B cell (primary cell): Measurements from ENCODE around the gene DLK2. TPM values are rescaled to one million over a fixed set of nuclear protein-coding genes. Genes with fewer than 3 reads are reported as not detected.
"Not testable (repeated sequence)": the region's sequence is repeated elsewhere in the genome, so short reads cannot be mapped to it uniquely, and the experiment has no call there.

Experiments
- ATAC-seq: fragments of 200-7000 bp; cut with Tn5 transposase; one replicate; pipeline ENCODE4 v1.10.0; 2021; ENCODE audit warnings: low read depth, mild to moderate bottlenecking, moderate number of reproducible peaks, moderate library complexity
- CTCF ChIA-PET: fragments of 350-600 bp; sonication (Branson Sonifier 250); formaldehyde crosslinking; loops from one replicate; lab custom pipeline; 2021; ENCODE audit warnings: antibody characterized with exemption, inconsistent platforms; lab: Charles Lee
- POLR2A ChIA-PET: fragments of 350-600 bp; sonication (Branson Sonifier 250); formaldehyde crosslinking; loops from one replicate; lab custom pipeline; 2021; ENCODE audit warnings: antibody characterized with exemption; lab: Charles Lee
- DNase-seq: peaks from one replicate; pipeline ENCODE4 v3.0.0; 2013
- H2AFZ ChIP-seq: 2 replicates; pipeline ENCODE4 v1.6.1; 2012; ENCODE audit warnings: mild to moderate bottlenecking, low read depth, low read length; ENCODE audit not compliant: insufficient read depth, poor library complexity, severe bottlenecking
- H3K27ac ChIP-seq, 2 donors: 1 replicate in 1 of 2; 2 replicates in 1 of 2; pipeline ENCODE4 v1.5.1; 2012 to 2013; ENCODE audit warnings: low read length in 2 of 2, mild to moderate bottlenecking in 2 of 2, moderate library complexity in 1 of 2
- H3K27me3 ChIP-seq, 4 experiments: fragments of 200-600 bp in 1 of 4; sonication (generic) in 1 of 4; replicated peaks in 1 of 4; 1 replicate in 2 of 4; 2 replicates in 2 of 4; pipeline versions ENCODE4 v1.6.1 to v1.7.0; 2013 to 2016; ENCODE audit warnings: low read length in 3 of 4, mild to moderate bottlenecking in 2 of 4, mixed read lengths in 1 of 4, moderate library complexity in 1 of 4; ENCODE audit not compliant: insufficient read depth in 4 of 4, control insufficient read depth in 3 of 4; ENCODE audit errors: control extremely low read depth in 1 of 4
- H3K36me3 ChIP-seq, 2 experiments: replicated peaks in 1 of 2; 1 replicate in 1 of 2; 2 replicates in 1 of 2; pipeline versions ENCODE4 v1.6.1 to v1.7.1; 2013; ENCODE audit warnings: low read length in 1 of 2; ENCODE audit not compliant: insufficient read depth in 2 of 2, control insufficient read depth in 1 of 2; ENCODE audit errors: control extremely low read depth in 1 of 2, extremely low read depth in 1 of 2
- H3K4me1 ChIP-seq, 2 donors: fragments of 200-600 bp in 1 of 2; sonication (generic) in 1 of 2; 1 replicate in 1 of 2; 2 replicates in 1 of 2; pipeline versions ENCODE4 v1.5.1 to v1.6.1; 2013 to 2017; ENCODE audit warnings: low read length in 2 of 2; ENCODE audit not compliant: control insufficient read depth in 2 of 2, insufficient read depth in 2 of 2
- H3K4me2 ChIP-seq: replicated peaks from 2 replicates; pipeline ENCODE3; 2012; ENCODE audit warnings: mild to moderate bottlenecking, low read depth, low read length; ENCODE audit not compliant: poor library complexity, severe bottlenecking
- H3K4me3 ChIP-seq, 5 experiments: fragments of 200-600 bp in 1 of 5; sonication (generic) in 1 of 5; 1 replicate in 3 of 5; 2 replicates in 2 of 5; pipeline versions ENCODE4 v1.5.1 to v1.7.0; 2011 to 2016; ENCODE audit warnings: low read length in 4 of 5, mild to moderate bottlenecking in 4 of 5, low read depth in 2 of 5, control low read depth in 1 of 5, moderate library complexity in 1 of 5; ENCODE audit not compliant: insufficient read depth in 1 of 5; ENCODE audit errors: control extremely low read depth in 1 of 5, extremely low read depth in 1 of 5
- H3K79me2 ChIP-seq: fragments of 200-600 bp; sonication (generic); one replicate; pipeline ENCODE4 v1.6.0; 2016; ENCODE audit warnings: low read length; ENCODE audit not compliant: control insufficient read depth, insufficient read depth
- H3K9ac ChIP-seq: fragments of 200-600 bp; sonication (generic); 2 replicates; pipeline ENCODE4 v1.6.1; 2017; ENCODE audit warnings: mild to moderate bottlenecking, low read length, moderate library complexity
- H3K9me3 ChIP-seq, 3 donors: one replicate each; pipeline versions ENCODE4 v1.6.1 to v1.7.1; 2013; ENCODE audit warnings: low read length in 2 of 3; ENCODE audit not compliant: control insufficient read depth in 2 of 3, insufficient read depth in 1 of 3; ENCODE audit errors: control extremely low read depth in 1 of 3
- H4K20me1 ChIP-seq: 2 replicates; pipeline ENCODE4 v1.6.0; 2012; ENCODE audit warnings: mild to moderate bottlenecking, low read length; ENCODE audit not compliant: insufficient read depth, control insufficient read depth, poor library complexity, severe bottlenecking
- H3K27ac Mint-ChIP-seq: one replicate; pipeline ENCODE4 v1.8.0; 2021; ENCODE audit warnings: mixed read lengths
- H3K27me3 Mint-ChIP-seq: one replicate; pipeline ENCODE4 v1.8.0; 2021; ENCODE audit warnings: mixed read lengths
- H3K4me1 Mint-ChIP-seq: one replicate; pipeline ENCODE4 v1.8.0; 2021; ENCODE audit warnings: mixed read lengths
- H3K4me3 Mint-ChIP-seq: one replicate; pipeline ENCODE4 v1.8.0; 2021; ENCODE audit warnings: mixed read lengths
- H3K9me3 Mint-ChIP-seq: one replicate; pipeline ENCODE4 v1.8.0; 2022; ENCODE audit warnings: mixed read lengths; ENCODE audit not compliant: insufficient read depth
- EZH2 ChIP-seq: IDR thresholded peaks from 2 replicates; pipeline ENCODE4 v1.6.1; 2012; ENCODE audit warnings: borderline replicate concordance, low read depth, mild to moderate bottlenecking, moderate library complexity, low read length; ENCODE audit not compliant: insufficient read depth, poor library complexity, severe bottlenecking
- WGBS: methylation state at CpG from one replicate; pipeline ENCODE4 v1.1.5; 2013; ENCODE audit warnings: missing lambda C conversion rate; ENCODE audit not compliant: insufficient coverage; 5-methylcytosine and 5-hydroxymethylcytosine counted together
- intact Hi-C: fragments of 100-400 bp; cut with micrococcal nuclease; formaldehyde crosslinking; loops from one replicate; pipeline ENCODE4 v1.10.0; 2022
- polyA plus RNA-seq: library from polyadenylated mRNA; depleted of rRNA; stranded (reverse); fragments of >200 nt; gene quantifications from 2 replicates; pipeline ENCODE4 v1.2.3, GENCODE V29; 2012
- total RNA-seq, 2 donors: library from RNA; stranded (reverse); fragments of 120-200 nt in 1 of 2; gene quantifications; 1 replicate in 1 of 2; 2 replicates in 1 of 2; pipeline versions ENCODE4 v1.2.3 to v1.2.4, GENCODE V29; 2013 to 2022
- TF ChIP-seq, protein P1 (sequence below): fragments of 200-600 bp; IDR thresholded peaks from one replicate; pipeline ENCODE4 v1.8.0; 2022; ENCODE audit warnings: antibody characterized with exemption, mild to moderate bottlenecking

The DLK2 gene
- total and polyA plus RNA-seq, 2 donors (not counting 1 experiment from before 2014, with no cell fraction given), result 0.34 TPM; not detected in 1

DNA sequence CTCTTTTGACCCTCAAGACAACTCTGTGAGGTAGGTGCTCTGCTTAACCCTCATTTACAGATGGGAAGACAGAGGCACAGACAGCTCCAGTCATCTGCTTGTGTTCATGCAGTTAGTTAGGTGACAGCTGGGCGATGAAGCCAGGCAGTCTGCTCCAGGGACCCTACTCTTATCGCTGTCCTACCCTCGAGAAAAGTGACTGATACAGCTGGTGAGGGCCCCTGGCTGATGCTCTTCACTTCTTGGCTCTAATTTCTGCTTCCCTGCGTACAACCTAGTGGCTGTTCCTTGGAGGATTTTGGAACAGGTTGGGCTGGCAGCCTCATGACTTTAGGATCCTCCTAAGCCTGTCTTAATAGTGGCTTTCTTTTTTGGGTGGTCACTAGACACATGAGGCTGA, 12.9 kb upstream of the DLK2 start:
- H4K20me1 ChIP-seq, result no peaks in the 10 kb centered on the region
- no peak overlapping the region for H2AFZ ChIP-seq
- H3K4me3 Mint-ChIP-seq, result no peak overlapping the region
- intact Hi-C loops, result no loop called here
- no peaks in the 10 kb centered on the region for H3K4me1 Mint-ChIP-seq
- H3K27ac Mint-ChIP-seq, result no peak overlapping the region
- CTCF ChIA-PET, result no interaction called here
- TF ChIP-seq, protein P1, sequence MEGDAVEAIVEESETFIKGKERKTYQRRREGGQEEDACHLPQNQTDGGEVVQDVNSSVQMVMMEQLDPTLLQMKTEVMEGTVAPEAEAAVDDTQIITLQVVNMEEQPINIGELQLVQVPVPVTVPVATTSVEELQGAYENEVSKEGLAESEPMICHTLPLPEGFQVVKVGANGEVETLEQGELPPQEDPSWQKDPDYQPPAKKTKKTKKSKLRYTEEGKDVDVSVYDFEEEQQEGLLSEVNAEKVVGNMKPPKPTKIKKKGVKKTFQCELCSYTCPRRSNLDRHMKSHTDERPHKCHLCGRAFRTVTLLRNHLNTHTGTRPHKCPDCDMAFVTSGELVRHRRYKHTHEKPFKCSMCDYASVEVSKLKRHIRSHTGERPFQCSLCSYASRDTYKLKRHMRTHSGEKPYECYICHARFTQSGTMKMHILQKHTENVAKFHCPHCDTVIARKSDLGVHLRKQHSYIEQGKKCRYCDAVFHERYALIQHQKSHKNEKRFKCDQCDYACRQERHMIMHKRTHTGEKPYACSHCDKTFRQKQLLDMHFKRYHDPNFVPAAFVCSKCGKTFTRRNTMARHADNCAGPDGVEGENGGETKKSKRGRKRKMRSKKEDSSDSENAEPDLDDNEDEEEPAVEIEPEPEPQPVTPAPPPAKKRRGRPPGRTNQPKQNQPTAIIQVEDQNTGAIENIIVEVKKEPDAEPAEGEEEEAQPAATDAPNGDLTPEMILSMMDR, result no peak
- no peak for TF ChIP-seq EZH2
- no peaks in the 10 kb centered on the region for H3K36me3 ChIP-seq
- no peaks in the 10 kb centered on the region for H3K79me2 ChIP-seq
- peaks cover 37% of the 10 kb centered on the region for H3K27me3 Mint-ChIP-seq
- no peak overlapping the region for H3K4me3 ChIP-seq
- H3K27me3 ChIP-seq, result peaks cover 0 to 36% (median 8%) of the 10 kb centered on the region in 4 experiments
- no peaks in the 10 kb centered on the region for H3K9me3 ChIP-seq
- no peak for ATAC-seq
- no peaks in the 10 kb centered on the region for H3K4me1 ChIP-seq
- H3K9me3 Mint-ChIP-seq, result no peaks in the 10 kb centered on the region
- H3K9ac ChIP-seq, result no peak overlapping the region
- no peak for DNase-seq
- POLR2A ChIA-PET, result no interaction called here
- no peak overlapping the region for H3K4me2 ChIP-seq
- H3K27ac ChIP-seq, result no peak overlapping the region
- WGBS, result 85% methylated on average over 4 of the region's 4 CpGs

DNA sequence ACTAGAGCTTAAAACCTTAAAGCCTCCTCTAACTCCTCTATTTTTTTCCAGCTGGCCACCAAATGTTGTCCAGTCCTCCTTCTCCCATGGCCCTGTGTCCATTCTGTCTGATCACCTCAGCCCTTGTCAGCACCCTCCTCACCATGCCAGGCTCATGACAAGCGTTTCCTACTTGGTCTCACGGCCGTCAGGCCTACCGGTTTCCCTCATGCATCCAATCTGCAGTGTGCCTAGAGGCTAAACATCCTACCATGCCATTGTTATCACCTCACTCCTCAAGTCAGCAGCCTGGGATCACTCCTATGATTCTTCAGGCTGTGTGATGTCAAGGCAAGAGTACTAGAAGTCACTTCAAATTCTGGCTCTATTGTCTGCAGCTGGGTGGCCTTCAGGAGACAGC, 12.4 kb upstream of the DLK2 start:
- ATAC-seq (no peak), DNase-seq (no peak)
- Mint-ChIP-seq H3K9me3 (no peaks in the 10 kb centered on the region), H3K27me3 (peaks cover 40% of the 10 kb centered on the region), H3K27ac (no peak overlapping the region), H3K4me1 (no peaks in the 10 kb centered on the region), H3K4me3 (no peak overlapping the region)
- H3K27ac ChIP-seq, result no peak overlapping the region
- H3K36me3 ChIP-seq, result no peaks in the 10 kb centered on the region
- H4K20me1 ChIP-seq, result no peaks in the 10 kb centered on the region
- no peak for TF ChIP-seq EZH2
- TF ChIP-seq, protein P1, result no peak
- H3K9ac ChIP-seq, result no peak overlapping the region
- no peak overlapping the region for H2AFZ ChIP-seq
- ChIA-PET POLR2A (no interaction called here), CTCF (no interaction called here)
- no peak overlapping the region for H3K4me3 ChIP-seq
- 80% methylated on average over 1 of the region's 4 CpGs for WGBS
- no peaks in the 10 kb centered on the region for H3K4me1 ChIP-seq
- H3K79me2 ChIP-seq, result no peaks in the 10 kb centered on the region
- H3K9me3 ChIP-seq, result no peaks in the 10 kb centered on the region
- H3K27me3 ChIP-seq, result peaks cover 0 to 40% (median 10%) of the 10 kb centered on the region in 4 experiments
- H3K4me2 ChIP-seq, result no peak overlapping the region
- intact Hi-C loops, result no loop called here

DNA sequence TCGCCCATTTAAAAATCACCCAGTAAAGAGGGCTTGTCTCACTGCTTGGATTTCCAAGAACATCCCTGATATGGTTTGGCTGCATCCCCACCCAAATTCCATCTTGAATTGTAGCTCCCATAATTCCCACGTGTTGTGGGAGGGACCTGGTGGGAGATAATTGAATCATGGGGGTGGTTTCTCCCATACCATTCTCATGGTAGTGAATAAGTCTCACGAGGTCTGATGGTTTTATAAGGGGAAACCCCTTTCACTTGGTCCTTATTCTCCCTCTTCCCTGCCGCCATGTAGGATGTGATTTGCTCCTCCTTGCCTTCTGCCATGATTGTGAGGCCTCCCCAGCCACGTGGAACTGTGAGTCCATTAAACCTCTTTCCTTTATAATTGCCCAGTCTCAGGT, 11.9 kb upstream of the DLK2 start:
- 75% methylated on average over 2 of the region's 5 CpGs for WGBS
- H3K4me2 ChIP-seq, H3K27ac ChIP-seq, H3K4me1 Mint-ChIP-seq, POLR2A ChIA-PET, H3K4me3 Mint-ChIP-seq, H3K27ac Mint-ChIP-seq, H3K9me3 ChIP-seq, H3K4me1 ChIP-seq, ATAC-seq, intact Hi-C loops, H3K9ac ChIP-seq, H3K36me3 ChIP-seq, H3K79me2 ChIP-seq, H3K4me3 ChIP-seq, H4K20me1 ChIP-seq, H3K9me3 Mint-ChIP-seq, H2AFZ ChIP-seq, CTCF ChIA-PET, DNase-seq: not testable (repeated sequence)
- H3K27me3 ChIP-seq, result peaks cover 0 to 42% (median 10%) of the 10 kb centered on the region in 4 experiments
- peaks cover 40% of the 10 kb centered on the region for H3K27me3 Mint-ChIP-seq
